GM19240 (cell line): Measurements from ENCODE around the gene CCDC93.

Source experiments
- DNase-seq: peaks from one replicate; pipeline ENCODE4 v3.0.0; 2011; ENCODE audit warnings: low spot score; ENCODE audit not compliant: insufficient read length

CCDC93 gene

DNA sequence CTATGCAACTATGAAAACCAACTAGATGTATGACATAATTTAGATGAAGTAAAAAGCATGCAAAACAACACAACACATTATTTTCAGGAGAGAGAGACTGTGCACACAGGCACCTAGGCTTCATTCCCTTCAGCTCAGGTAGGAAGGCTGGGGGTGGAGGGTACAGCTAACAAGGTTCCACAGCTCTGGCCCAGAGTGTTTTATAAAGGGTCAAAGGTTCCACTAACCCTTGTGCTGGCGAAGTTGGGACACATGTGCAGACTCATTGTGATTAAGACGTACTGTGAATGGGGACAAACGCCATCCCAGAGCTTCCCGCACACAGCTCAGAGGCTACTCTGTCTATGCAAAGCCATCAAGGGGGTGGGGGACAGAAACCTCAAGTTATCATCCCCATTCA, 19.1 kb downstream of the CCDC93 start:
- no peak for DNase-seq

GRCh38 chr2:117989854-117990438, 23.9 kb downstream of the CCDC93 start:
- no peak for DNase-seq

DNA sequence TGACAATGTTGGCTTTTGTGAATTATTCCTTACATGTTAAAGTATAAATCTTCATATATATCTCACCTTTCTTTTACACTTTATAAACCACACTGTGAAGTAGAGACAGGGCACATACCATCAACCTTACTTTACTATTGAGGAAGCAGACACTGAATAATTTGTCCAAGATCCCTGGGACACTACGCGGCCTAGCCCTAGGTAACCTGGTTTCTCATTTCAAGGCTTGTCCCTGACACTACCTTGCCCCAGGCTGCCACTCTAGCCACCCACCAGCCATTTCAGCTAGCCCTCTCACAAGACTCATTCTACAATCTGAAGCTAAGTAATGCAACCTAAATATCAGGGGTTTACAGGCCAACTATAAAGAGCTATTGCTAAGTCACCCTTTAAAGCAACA, 26.7 kb downstream of the CCDC93 start:
- DNase-seq: no peak

DNA sequence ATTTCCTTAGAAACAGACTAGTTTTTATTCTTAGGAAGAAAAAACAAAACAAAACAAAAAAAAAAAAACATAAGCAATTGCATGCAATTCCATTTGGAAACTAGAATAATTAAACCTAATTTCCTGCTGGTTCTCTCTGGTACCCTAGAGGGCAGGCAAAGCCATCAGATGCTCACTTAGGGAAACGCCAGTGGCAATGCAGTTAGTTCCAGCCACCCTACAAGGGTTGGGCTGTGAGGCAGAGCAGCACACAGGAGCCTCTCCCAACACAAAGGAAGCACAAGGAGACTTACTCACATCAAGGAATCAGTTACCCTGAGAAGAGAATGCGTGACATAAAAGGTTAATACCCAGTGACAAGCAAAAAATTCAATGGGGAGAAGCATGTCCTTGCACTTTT, 28.8 kb downstream of the CCDC93 start:
- no peak for DNase-seq

DNA sequence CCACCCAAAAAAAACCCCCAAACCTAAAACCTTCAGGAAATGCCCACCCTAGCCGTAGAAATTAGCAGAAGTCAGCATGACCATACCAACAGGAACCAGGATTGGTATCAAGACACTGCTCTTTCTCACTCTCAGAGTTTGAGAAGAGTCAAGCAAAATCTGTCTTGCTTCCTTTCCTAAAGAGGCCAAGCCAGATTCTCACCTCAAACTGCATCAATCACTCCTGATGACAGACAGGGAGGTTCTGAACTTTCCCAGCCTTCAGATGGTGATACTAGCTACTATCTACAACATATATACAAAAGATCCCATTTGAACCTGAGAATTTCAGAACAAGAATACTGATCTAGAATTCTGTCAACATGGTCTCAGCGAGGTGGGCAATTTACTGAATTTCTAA, 29.7 kb downstream of the CCDC93 start:
- no peak for DNase-seq

GRCh38 chr2:117983040-117983439, 30.8 kb downstream of the CCDC93 start:
- no peak for DNase-seq

- DNase-seq: no peak
Observed at GRCh38 chr2:117982376-117983033, 31.4 kb downstream of the CCDC93 start.

DNA sequence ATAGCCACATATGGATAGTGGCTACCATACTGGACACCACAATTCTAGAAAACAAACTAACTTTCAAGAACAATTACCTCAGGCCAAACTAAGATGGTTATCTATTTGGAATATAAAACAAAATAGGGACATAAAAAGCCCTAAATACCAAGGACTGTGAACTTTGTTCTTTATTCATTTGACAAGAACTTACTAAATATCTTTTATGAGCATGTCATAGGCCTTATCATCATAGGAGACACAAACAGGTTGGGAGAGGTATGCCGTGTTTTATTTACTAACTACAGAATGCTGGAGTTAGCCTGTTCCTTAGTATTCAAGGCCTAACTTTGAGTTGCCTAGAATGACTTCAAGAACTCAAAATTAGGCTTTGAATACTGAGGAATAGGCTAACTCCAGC, 32.1 kb downstream of the CCDC93 start:
- no peak for DNase-seq

GRCh38 chr2:117980783-117981676, 32.8 kb downstream of the CCDC93 start:
- no peak for DNase-seq

DNA sequence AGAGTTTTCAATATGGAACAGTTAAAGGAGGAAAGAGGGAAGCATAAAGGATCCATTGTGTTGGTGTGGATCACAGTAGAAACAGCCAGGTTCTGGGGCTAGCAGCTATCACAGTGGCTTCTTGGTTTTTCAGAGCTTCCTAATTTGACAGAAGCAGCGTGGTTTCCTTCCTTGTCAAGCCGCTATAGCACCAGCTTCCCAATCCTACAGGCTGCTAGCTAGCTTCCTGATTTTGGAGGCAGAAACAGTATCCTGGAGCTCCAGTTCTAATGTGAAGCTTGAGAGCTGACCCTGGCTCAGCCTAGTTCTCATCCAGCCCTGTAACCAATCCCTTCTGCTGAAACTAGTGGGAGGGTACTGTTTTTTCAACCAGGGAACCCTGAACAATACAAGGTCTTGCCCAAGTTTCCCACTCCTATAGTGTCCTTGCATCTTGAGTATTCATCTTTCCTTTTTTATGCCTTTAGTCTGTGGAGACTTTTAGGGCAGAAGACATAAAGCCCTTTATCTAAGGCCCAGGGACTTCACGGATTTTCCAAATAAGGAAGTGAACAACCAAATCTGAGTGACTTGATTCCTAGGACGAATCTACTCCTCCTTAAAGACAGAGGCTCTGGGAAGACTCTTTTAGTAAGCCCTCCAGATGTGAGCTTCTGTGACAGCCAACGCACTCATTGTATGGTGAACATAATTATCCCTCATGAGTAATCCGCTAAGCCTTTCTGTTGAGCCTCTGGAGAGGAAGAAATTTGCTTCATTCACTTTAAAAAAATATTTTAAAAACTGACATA, 33.8 kb downstream of the CCDC93 start:
- DNase-seq: no peak

DNA sequence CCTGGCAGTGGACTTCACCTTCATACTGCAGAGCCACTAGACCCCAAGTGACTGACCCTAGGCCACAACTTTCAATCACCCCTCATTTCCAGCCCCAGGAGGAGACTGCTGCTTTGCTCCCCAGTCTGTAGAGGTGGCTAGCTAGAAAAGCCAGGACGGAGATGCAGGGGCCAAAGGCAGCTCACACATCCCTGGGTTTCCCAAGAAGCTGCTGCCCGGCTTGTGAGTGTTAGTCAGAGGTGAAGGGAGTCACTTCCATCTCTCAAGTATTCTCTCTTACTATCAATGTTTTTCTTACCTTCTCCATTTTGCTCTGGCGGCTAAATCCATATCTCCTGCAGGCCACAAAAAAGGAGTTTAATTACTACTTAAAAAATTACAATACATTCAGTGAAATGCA, 36.2 kb downstream of the CCDC93 start:
- DNase-seq: no peak

DNA sequence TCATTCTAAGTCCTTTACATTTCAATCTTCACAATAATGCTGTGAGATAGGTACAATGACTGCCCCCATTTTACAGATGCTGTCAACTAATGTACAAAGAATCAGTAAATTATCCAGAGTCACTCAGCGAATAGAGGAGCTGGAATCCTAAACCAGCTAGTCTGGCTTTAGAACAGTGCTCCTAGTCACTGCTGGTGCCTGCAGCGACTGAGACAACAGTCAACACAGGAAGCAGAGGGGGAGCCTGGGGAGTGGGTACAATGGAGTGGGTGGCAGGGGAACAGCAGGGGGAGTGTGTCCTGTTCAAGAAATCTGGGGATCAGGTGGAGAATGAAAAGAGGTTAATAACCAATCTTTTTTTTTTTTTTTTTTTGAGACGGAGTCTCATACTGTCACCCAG, 37.3 kb downstream of the CCDC93 start:
- no peak for DNase-seq

- DNase-seq: no peak
Observed at GRCh38 chr2:117973498-117974082, 40.3 kb downstream of the CCDC93 start.

- no peak for DNase-seq
Observed at GRCh38 chr2:117972476-117973123, 41.3 kb downstream of the CCDC93 start.

DNA sequence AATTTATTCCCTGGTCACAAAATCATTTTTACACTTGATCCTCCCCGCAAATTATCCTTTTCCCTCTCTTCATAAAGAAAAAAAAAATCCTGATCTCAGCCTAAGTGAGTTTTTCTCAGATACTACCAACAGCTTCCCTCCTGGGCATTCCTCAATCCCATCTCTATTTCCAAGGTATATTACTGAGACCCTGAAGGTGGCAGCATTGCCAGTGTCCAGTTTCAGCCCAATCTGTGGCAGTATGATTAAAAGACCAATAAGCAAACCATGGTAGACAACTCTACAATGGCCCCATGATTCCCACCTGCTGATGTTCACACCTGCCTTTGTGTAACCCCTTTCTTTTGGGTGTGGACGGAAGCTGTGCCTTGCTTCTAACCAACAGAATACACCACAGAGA, 45.1 kb downstream of the CCDC93 start:
- no peak for DNase-seq

GRCh38 chr2:117967977-117968718, 45.7 kb downstream of the CCDC93 start:
- no peak for DNase-seq

DNA sequence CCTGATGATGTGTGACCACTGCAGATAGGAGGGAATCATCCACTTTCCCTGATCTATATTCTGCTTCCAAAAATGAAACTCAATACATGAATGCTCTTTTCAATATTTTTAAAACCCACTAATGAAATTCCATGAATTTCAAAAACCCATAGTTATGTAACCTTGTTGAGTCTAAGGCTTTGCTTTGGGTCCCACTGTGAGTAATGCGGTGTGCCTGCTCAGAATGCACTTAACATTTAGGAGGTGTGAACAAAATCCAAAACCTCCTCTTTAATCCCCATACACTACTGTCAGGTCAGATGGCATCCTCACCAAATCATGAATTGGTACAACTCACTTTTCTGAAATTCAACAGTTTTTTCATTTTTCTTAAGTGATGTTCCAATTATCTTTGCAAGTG, 50.4 kb downstream of the CCDC93 start:
- no peak for DNase-seq

GRCh38 chr2:117961201-117961600, 52.7 kb downstream of the CCDC93 start:
- DNase-seq: no peak

- no peak for DNase-seq
Observed at GRCh38 chr2:117960231-117960630, 53.6 kb downstream of the CCDC93 start.

DNA sequence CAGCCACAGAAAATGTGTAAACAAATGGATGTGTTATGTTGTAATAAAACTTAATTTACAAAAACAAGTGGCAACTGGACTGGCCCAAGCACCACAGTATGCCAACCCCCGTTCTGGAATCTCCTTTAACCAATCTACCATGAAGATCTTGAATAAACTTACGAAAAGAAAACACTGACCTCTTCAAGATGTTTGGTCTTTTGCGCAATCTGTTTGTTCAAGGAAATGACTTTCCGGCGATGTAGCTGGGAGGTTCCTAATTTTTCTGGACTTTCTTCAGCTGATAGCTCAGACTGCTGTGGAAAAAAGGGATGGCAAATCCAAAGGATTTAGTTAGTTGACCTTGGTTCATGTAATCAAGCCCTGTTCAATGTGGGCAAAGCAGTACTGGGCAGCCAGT, 55.7 kb downstream of the CCDC93 start:
- DNase-seq: no peak
